HG03175 (cell line): ENCODE results near the gene ADAMTS18.

ENCODE experiments used
- ATAC-seq: cut with Tn5 transposase; IDR thresholded peaks from one replicate; pipeline ENCODE4 v1.9.1; 2021; ENCODE audit warnings: mild to moderate bottlenecking, moderate library complexity; ENCODE audit not compliant: unreplicated experiment

The ADAMTS18 gene

GRCh38 chr16:77399066-77399465, 35.8 kb downstream of the ADAMTS18 start:
- ATAC-seq = no peak

DNA sequence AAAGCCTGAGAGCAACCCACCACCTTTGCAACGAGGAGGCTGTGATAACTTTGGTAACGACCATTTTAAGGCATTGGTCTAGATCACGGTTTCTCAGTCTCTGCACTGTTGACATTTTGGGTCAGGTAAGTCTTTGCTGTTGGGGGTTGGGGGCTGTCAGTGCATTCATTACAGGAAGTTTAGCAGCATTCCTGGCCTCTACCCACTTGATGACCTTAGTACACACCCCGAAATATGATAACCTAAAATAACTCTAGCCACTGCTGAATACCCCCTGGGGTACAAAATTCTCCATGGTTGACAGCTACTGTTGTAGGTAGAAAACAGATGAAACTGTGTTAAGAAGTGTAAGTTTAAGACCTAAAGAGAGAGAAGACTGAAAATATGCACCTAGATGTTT, 36.3 kb downstream of the ADAMTS18 start:
- no peak for ATAC-seq

- no peak for ATAC-seq
These were observed 38.4 kb downstream of the ADAMTS18 start for GRCh38 chr16:77396461-77396860.

DNA sequence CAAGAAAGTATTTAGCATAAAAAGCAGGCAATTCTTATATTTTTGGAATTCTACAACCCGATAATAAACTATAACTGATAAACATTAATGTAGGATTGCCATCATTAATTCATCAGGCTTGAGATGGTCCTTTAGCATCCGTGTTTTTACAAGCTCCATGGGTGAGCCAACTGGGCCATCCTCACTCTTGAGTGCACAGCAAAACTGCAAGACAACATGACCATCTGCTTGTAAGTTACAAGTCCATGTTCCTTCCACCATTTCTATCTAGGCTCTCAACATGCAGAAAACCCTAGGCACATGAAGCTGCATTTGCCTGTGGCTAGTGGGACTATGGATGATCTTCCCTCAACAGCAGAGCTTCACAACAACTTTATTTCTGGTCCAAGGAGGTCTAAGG, 40.1 kb downstream of the ADAMTS18 start:
- ATAC-seq = no peak

DNA sequence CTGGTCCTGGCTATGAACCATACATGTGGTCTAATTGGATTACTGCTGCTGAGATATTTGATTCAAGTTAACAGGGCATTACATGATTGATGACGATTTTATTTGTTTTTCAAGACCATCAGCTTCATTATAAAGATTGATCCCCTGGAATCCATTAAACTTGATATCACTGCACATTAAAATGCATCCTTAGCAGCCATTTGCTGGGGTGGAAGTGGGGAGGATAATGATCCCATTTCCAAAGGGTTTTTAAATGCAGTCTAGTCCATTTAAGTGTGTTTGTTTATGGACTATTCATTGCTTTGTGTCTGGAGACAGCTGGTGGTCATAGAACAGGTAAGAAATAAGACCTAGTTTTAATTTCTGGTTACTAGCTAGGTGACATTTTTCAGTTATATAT, 40.9 kb downstream of the ADAMTS18 start:
- ATAC-seq = no peak

GRCh38 chr16:77387815-77388209, 47.0 kb downstream of the ADAMTS18 start:
- no peak for ATAC-seq

DNA sequence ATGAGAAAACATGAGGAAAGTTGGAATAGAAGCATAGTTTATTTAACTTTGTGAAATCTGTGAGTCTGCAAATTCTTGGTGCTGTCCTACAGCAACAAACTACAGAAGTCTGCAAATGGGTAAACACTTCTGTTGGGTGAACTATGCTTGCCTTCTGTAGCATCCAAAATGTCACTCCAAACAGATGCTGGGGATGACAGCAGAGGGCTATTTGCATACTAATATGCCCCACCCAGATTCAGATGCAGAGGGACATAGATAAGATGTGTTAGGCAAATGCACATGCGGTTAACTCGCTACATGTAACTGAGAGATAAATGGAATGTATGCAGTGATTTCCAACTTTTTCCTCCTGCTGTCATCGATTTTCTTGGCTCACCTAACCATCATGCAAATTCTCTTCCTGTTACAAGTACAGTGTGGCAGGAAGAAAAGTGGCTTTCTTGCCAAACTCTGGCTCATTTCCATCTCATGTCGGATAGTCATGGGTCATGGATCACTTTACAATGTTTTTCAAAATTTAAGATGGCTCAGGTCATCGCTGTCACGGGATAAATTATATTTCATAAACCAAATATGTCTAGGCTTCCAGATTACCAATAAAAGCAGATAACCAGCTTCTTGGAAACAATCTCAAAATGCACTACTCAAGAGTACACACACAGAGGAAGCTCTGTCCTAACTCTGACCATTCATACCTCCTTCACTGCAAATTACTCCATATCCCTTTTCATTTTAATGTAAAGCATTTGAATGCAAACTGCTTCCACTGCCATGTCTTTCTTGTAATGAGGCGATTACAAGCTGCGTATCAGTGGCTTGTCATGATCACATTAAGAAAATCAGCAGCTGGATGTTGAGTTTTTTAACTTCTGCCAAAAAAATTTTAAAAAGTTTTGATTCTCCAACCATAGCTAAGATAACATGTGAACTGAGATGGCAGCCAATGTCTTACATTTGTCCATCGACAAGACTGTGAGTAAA, 47.7 kb downstream of the ADAMTS18 start:
- ATAC-seq = no peak

GRCh38 chr16:77385481-77385880, 49.4 kb downstream of the ADAMTS18 start:
- no peak for ATAC-seq

- no peak for ATAC-seq
These were observed 51.1 kb downstream of the ADAMTS18 start for GRCh38 chr16:77383606-77384187.

GRCh38 chr16:77376358-77376757, 58.5 kb downstream of the ADAMTS18 start:
- no peak for ATAC-seq

DNA sequence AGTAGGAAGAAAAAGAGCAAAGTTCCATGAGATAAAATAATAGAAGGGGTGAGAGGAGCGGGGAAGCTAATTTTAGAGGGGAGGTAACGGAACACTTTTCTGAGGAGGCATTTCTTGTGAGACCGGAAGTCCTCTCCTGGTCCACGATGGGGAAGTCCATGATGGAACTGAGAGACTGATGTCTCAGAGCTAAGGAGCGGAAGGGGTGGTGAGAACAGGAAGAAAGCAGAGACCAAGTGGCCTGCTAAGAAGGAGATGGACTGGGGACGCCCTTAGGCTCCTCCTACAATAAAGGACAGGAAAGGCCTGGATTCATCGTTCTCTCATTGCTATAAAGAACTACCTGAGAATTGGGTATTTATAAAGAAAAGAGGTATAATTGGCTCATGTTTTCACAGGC, 59.4 kb downstream of the ADAMTS18 start:
- no peak for ATAC-seq

- no peak for ATAC-seq
These were observed 60.5 kb downstream of the ADAMTS18 start for GRCh38 chr16:77374384-77374783.

GRCh38 chr16:77373726-77374125, 61.1 kb downstream of the ADAMTS18 start:
- no peak for ATAC-seq

DNA sequence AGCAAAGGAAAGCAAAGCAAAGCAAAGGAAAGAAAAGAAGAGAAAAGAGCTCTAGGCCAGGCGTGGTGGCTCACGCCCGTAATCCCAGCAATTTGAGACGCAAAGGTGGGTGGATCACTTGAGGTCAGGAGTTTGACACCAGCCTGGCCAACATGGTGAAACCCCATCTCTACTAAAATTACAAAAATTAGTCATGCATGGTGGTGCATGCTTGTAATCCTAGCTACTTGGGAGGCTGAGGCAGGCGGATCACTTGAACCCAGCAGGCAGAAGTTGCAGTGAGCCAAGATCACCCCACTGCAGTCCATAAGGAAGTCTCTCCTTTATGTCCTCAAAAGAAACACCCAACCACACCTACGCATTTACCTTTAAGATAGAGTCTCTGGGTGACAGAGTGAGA, 70.1 kb downstream of the ADAMTS18 start:
- no peak for ATAC-seq

- no peak for ATAC-seq
These were observed 75.8 kb downstream of the ADAMTS18 start for GRCh38 chr16:77359065-77359502.

DNA sequence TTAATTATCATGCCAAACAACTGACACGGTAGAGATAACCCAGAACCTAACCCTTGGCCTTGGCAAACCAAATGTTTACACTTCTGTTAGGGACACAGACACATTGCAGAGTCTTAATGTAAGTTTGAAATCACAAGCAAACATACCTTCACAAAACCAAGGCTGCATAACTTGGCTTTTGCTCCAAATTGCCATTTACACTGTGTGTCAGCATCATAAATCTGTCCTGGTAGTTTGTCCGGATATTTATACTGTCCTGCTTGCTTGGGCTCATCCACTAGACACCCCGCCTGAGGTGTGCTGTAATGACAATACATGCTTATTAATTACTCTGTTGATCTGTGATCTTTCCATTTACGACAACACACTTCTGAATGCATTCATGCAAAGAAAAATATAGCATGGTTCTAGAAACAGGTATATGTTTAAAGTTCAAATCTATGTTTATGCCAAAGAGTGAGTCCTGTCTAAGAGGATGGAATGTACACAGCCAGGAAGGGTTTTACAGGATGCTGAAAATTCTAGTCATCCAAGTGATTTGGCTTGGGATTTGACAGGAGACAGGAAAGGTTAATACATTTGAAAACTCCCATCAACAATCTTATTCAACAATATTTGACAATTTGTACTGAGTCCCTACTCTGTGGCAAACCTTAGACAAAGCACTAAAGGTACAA, 81.1 kb downstream of the ADAMTS18 start:
- ATAC-seq = no peak

- ATAC-seq = no peak
These were observed 90.5 kb downstream of the ADAMTS18 start for GRCh38 chr16:77344341-77344740.

- ATAC-seq = no peak
These were observed 98.2 kb downstream of the ADAMTS18 start for GRCh38 chr16:77336637-77337036.

GRCh38 chr16:77335652-77336234, 99.1 kb downstream of the ADAMTS18 start:
- no peak for ATAC-seq

GRCh38 chr16:77332792-77333191, 102.0 kb downstream of the ADAMTS18 start:
- no peak for ATAC-seq
